Activated naive CD8-positive, alpha-beta T cell treated with anti-CD3 and anti-CD28 coated beads, Interleukin-2, amount 50 U/mL, for 24 hours (primary cell): ENCODE data around the gene PANX2.

Experiments
- ATAC-seq: fragments of 150-1000 bp; cut with Tn5 transposase; one replicate; pipeline ENCODE4 v1.10.0; 2021
- DNase-seq: peaks from one replicate; pipeline ENCODE4 v3.0.0; 2021
- H3K27ac Mint-ChIP-seq: one replicate; pipeline ENCODE4 v1.8.0; 2021; ENCODE audit warnings: mild to moderate bottlenecking, mixed read lengths
- H3K27me3 Mint-ChIP-seq: one replicate; pipeline ENCODE4 v1.8.0; 2021; ENCODE audit warnings: mixed read lengths
- H3K36me3 Mint-ChIP-seq: one replicate; pipeline ENCODE4 v1.8.0; 2021; ENCODE audit warnings: low read depth, mixed read lengths
- H3K4me1 Mint-ChIP-seq: one replicate; pipeline ENCODE4 v1.8.0; 2021; ENCODE audit warnings: mixed read lengths
- H3K4me3 Mint-ChIP-seq: one replicate; pipeline ENCODE4 v1.8.0; 2021; ENCODE audit warnings: mild to moderate bottlenecking, moderate library complexity, mixed read lengths
- H3K9me3 Mint-ChIP-seq: one replicate; pipeline ENCODE4 v1.8.0; 2021; ENCODE audit warnings: mixed read lengths

PANX2 gene

GRCh38 chr22:50226063-50226874 lies 55.7 kb downstream of the PANX2 start:
- ATAC-seq = no peak
- Mint-ChIP-seq H3K4me3 (no peak overlapping the region), H3K9me3 (no peaks in the 10 kb centered on the region), H3K4me1 (no peaks in the 10 kb centered on the region), H3K27ac (no peak overlapping the region), H3K27me3 (no peaks in the 10 kb centered on the region), H3K36me3 (peaks cover 6% of the 10 kb centered on the region)
- DNase-seq = no peak

GRCh38 chr22:50226875-50227165 lies 56.3 kb downstream of the PANX2 start:
- Mint-ChIP-seq H3K36me3 (peaks cover 6% of the 10 kb centered on the region), H3K27ac (no peak overlapping the region), H3K4me1 (no peaks in the 10 kb centered on the region), H3K27me3 (no peaks in the 10 kb centered on the region), H3K9me3 (no peaks in the 10 kb centered on the region), H3K4me3 (no peak overlapping the region)
- no peak for ATAC-seq
- no peak for DNase-seq

DNA sequence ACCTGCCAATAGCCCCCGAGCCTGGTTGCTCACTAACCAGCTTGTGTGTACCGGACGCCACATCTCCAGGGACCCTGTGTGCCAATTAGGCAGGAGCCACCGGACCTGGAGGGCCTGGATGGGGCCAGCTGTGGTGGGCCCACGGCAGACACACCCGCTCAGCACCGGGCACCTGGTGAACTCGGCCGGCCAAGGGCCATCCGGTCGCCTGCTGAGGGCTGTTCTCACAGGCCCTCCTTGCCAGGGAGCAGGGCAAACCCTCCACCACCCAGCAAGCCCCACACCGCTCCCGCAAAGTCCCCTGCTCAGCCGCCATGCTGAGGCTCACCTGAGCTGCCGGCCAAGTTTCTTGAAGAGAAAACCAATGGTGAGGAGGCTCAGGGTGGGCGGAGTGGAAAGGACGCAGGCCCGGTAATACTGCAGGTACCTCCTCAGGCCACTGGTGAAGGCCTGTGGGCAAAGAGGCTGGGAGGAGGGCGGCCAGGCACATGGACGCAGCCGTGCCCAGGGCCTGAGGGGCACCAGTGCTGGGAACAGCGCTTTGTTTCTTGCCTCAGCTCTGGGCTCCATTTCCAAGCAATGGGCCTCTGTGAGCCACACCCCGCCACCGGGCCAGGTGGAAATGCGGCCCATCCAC lies 57.2 kb downstream of the PANX2 start:
- H3K9me3 Mint-ChIP-seq = no peaks in the 10 kb centered on the region
- no peaks in the 10 kb centered on the region for H3K27me3 Mint-ChIP-seq
- H3K4me3 Mint-ChIP-seq = no peak overlapping the region
- H3K27ac Mint-ChIP-seq = no peak overlapping the region
- ATAC-seq = no peak
- H3K36me3 Mint-ChIP-seq = peaks cover 6% of the 10 kb centered on the region
- H3K4me1 Mint-ChIP-seq = no peaks in the 10 kb centered on the region
- DNase-seq = no peak

DNA sequence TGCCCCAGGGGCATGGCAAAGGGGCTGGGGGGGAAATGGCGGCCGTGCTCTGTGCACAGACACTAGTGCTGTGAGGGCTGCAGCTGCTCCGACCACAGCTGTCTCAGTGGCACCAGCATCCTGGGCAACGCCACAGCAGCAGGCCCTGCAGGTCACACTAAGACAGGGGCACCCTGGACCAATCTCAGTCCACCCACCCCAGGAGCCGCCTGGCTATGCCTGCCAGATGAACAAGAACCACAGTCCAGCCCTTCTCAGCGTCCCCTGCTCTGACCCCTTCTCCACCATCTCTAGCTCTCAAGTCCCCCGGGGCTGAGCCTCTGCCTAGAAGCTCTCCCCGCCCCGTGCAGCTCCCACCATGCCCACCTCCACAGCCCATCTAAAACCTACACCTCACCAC lies 57.8 kb downstream of the PANX2 start:
- H3K9me3 Mint-ChIP-seq = no peaks in the 10 kb centered on the region
- no peak overlapping the region for H3K27ac Mint-ChIP-seq
- H3K27me3 Mint-ChIP-seq = no peaks in the 10 kb centered on the region
- H3K36me3 Mint-ChIP-seq = peaks cover 7% of the 10 kb centered on the region
- DNase-seq (no peak), ATAC-seq (no peak)
- H3K4me3 Mint-ChIP-seq = no peak overlapping the region
- H3K4me1 Mint-ChIP-seq = no peaks in the 10 kb centered on the region

DNA sequence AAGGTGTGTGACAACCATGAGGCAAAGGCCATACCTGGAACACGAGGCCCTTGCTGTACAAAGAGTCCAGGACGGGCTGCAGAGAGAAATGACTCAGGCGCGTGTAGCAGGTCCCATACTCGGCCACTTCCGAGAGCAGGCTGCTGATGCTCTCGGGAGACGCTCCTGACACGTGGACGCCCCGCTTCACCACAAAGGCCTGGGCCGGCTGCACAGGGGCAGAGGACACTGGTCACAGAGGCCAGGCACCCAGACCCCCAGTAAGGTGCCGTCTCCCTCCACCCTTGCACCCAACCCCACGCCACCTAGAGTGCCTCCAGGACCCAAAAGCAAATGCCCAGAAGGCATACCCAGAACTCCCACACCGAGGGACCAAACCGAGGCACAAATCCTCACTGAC lies 58.8 kb downstream of the PANX2 start:
- Mint-ChIP-seq H3K9me3 (no peaks in the 10 kb centered on the region), H3K4me1 (no peaks in the 10 kb centered on the region), H3K36me3 (peaks cover 6% of the 10 kb centered on the region), H3K4me3 (no peak overlapping the region), H3K27me3 (no peaks in the 10 kb centered on the region), H3K27ac (no peak overlapping the region)
- no peak for DNase-seq
- no peak for ATAC-seq
